Measurements from ENCODE around the gene SNCAIP.
A peak's percentile ranks its signal among the peaks of the same experiment; 100 is the strongest.
"Not testable (repeated sequence)": the region's sequence is repeated elsewhere in the genome, so short reads cannot be mapped to it uniquely, and the experiment has no call there.

SNCAIP gene

DNA sequence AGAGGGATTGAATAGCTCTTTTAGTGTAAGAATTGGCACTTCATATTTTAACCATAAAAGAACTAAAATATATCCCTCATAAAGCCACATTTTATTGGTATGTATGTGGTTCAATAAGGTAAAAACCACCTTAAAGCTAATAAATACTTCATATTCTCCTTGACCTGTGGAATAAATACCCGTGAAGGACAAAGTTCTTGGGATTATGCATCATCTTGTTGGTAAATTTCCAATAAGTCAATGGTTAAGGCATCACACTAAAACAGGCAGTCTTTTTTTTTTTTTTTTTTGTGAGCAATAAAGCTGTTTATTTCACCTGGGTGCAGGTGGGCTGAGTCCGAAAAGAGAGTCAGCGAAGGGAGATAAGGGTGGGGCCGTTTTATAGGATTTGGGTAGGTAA, 161.9 kb downstream of the SNCAIP start:
- Mint-ChIP-seq H3K4me3 (no peak overlapping the region), H3K27me3 (peaks cover 27 to 39% of the 10 kb centered on the region in 2 donors), H3K9me3 (no peaks in the 10 kb centered on the region), H3K4me1 (no peaks in the 10 kb centered on the region), H3K36me3 (no peaks in the 10 kb centered on the region), H3K27ac (no peak overlapping the region)
- DNase-seq (no peak), ATAC-seq (replicated peaks) (no peak)

DNA sequence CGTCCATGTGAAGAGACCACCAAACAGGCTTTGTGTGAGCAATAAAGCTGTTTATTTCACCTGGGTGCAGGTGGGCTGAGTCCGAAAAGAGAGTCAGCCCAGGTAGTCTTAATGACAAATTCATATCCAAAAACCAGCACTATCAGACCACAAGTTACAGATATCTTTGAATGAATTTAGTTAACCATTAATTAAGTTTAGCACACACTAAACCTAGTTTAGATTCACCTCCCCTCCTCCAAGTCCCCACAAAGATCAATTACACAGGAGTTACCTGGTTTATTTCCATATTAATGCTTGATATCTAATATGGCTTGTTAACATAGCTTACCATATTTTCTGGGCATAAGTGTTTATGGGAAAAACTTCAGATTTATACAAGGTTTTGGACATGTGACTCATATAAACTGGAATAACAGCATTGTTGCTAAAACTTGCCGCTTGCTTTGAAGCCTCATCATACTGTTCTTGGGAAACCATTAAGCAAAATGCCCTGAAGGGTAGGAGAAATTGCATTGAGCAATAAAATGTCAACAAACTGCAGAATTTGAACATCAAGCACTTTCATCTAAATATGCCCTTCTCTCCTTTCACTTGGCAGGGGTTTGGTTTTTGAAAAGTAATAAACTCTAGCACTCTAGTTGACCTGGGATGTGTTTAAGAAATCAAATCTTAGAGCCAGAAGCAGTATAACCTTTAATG, 166.9 kb downstream of the SNCAIP start:
- DNase-seq (no peak), ATAC-seq (replicated peaks) (no peak)
- Mint-ChIP-seq H3K4me3 (no peak overlapping the region), H3K9me3 (no peaks in the 10 kb centered on the region), H3K27me3 (peaks cover 17 to 33% of the 10 kb centered on the region in 2 donors), H3K36me3 (no peaks in the 10 kb centered on the region), H3K27ac (no peak overlapping the region), H3K4me1 (no peaks in the 10 kb centered on the region)

GRCh38 chr5:122480146-122480545, 168.1 kb downstream of the SNCAIP start:
- DNase-seq (no peak), ATAC-seq (replicated peaks) (no peak)
- Mint-ChIP-seq H3K4me1 (no peaks in the 10 kb centered on the region), H3K9me3 (peaks cover 0 to 3% of the 10 kb centered on the region in 2 donors), H3K27me3 (peaks cover 19 to 33% of the 10 kb centered on the region in 2 donors), H3K36me3 (no peaks in the 10 kb centered on the region), H3K4me3 (no peak overlapping the region), H3K27ac (no peak overlapping the region)

GRCh38 chr5:122484103-122484502, 172.1 kb downstream of the SNCAIP start:
- H3K4me1 Mint-ChIP-seq, result peaks cover 0 to 5% of the 10 kb centered on the region in 2 donors
- peaks cover 14 to 15% of the 10 kb centered on the region in 2 donors for H3K27me3 Mint-ChIP-seq
- peaks cover 0 to 3% of the 10 kb centered on the region in 2 donors for H3K9me3 Mint-ChIP-seq
- no peak for ATAC-seq (replicated peaks)
- no peak overlapping the region for H3K27ac Mint-ChIP-seq
- H3K4me3 Mint-ChIP-seq, result no peak overlapping the region
- no peak for DNase-seq
- peaks cover 0 to under 1% of the 10 kb centered on the region in 2 donors for H3K36me3 Mint-ChIP-seq

GRCh38 chr5:122485226-122485625, 173.2 kb downstream of the SNCAIP start:
- Mint-ChIP-seq H3K36me3 (peaks cover 0 to 1% of the 10 kb centered on the region in 2 donors), H3K4me1 (peaks cover 0 to 5% of the 10 kb centered on the region in 2 donors), H3K27me3 (peaks cover 8 to 14% of the 10 kb centered on the region in 2 donors), H3K27ac (no peak overlapping the region), H3K4me3 (no peak overlapping the region), H3K9me3 (peaks cover 0 to 3% of the 10 kb centered on the region in 2 donors)
- DNase-seq (no peak), ATAC-seq (replicated peaks) (no peak)

- H3K9me3 Mint-ChIP-seq; H3K4me1 Mint-ChIP-seq; H3K4me3 Mint-ChIP-seq; H3K27ac Mint-ChIP-seq; DNase-seq; ATAC-seq (replicated peaks); H3K36me3 Mint-ChIP-seq: not testable (repeated sequence)
- peaks cover 14 to 17% of the 10 kb centered on the region in 2 donors for H3K27me3 Mint-ChIP-seq
Measured at GRCh38 chr5:122486616-122487015, 174.6 kb downstream of the SNCAIP start.

DNA sequence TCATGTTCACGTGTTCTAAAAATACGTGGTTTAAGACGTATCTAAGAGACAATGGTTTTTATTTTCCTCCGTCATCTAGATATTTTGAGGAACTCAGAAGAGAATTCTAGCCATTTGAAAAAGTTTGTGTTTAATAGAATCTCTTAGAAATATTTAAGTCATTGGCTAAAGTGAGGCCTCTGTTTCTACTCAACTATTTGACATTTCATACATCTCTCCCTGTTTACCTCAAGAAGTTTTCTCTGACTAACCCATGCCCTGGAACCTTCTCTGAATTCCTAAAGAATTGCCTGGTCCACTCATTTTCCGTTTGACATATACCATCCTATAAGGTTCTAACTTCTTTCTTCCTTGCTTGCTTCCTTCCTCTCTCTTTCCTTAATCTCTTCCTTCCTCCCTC, 178.7 kb downstream of the SNCAIP start:
- Mint-ChIP-seq H3K9me3 (peaks cover 0 to 4% of the 10 kb centered on the region in 2 donors), H3K36me3 (peaks cover 0 to 1% of the 10 kb centered on the region in 2 donors), H3K27ac (no peak overlapping the region), H3K27me3 (peaks cover 13 to 17% of the 10 kb centered on the region in 2 donors), H3K4me3 (no peak overlapping the region), H3K4me1 (peaks cover 4 to 8% of the 10 kb centered on the region in 2 donors)
- DNase-seq (no peak), ATAC-seq (replicated peaks) (no peak)

DNA sequence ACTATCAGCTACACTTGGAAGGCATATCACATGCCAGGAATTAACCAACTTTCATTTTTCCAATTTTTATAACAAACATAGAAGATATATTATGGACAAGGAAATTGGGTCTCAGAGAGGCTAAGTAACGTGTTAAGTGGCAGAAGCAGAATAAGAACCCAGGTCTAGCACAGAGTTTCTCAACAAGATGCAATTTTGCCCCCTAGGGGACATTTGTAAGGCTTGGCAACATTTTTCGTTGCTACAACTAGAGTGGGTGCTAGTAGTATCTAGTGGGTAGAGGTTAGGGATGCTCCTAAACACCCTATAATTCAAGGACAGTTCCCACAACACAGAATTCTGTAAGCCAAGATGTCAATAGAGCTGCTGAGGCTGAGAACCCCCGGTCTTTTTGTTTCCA, 180.6 kb downstream of the SNCAIP start:
- Mint-ChIP-seq H3K4me1 (peaks cover 5 to 11% of the 10 kb centered on the region in 2 donors), H3K27me3 (peaks cover 10 to 17% of the 10 kb centered on the region in 2 donors), H3K36me3 (peaks cover 0 to 1% of the 10 kb centered on the region in 2 donors), H3K9me3 (peaks cover 0 to 4% of the 10 kb centered on the region in 2 donors), H3K4me3 (no peak overlapping the region), H3K27ac (no peak overlapping the region)
- DNase-seq (no peak), ATAC-seq (replicated peaks) (no peak)

DNA sequence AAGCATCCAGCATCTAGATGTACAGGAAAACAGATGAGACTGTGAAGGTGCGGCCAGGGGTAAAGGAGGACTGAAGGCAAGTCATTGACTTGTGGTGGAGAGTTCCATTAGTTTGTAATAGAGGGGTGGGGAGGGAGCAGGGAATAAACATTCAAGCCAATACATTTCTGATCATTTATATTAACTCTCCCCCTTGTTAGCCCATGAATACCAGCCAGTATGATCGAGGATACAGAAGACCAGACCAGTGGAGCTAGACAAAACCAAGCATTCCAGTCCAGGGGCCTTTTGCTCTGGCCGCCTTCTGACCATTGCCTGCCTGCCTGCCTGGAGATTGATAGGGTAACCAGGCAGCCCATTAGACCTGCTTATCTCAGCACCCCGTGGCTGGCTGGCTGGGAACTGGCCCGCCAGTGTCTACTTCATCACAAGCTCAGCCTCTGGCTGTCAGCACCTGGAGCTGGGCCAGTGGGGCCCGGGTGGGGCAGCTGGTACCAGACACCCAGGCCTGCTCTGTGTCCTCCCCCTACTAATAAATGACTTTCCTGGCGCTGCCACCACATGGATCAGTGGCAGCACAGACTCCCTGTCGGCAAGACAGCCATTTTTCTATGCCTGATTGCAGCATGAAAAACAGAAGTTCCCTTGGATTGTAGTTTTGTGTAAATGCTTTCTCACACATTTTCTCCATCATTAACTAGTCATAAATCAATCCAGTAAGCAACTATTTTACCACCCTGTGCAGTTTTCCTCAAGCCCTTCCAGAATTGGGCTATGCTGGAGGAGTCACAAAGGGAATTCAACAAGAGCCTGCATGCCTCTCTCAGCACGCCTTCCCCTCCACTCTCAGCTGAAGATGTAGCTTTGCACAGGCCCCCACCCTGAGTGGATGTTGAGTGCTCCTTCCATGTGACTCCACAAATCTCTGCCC, 181.3 kb downstream of the SNCAIP start:
- no peak overlapping the region for H3K4me3 Mint-ChIP-seq
- no peak for ATAC-seq (replicated peaks)
- H3K36me3 Mint-ChIP-seq, result peaks cover 0 to 1% of the 10 kb centered on the region in 2 donors
- H3K9me3 Mint-ChIP-seq, result peaks cover 0 to 4% of the 10 kb centered on the region in 2 donors
- H3K27ac Mint-ChIP-seq, result no peak overlapping the region
- DNase-seq, result no peak
- H3K4me1 Mint-ChIP-seq, result peaks cover 5 to 11% of the 10 kb centered on the region in 2 donors
- peaks cover 8 to 17% of the 10 kb centered on the region in 2 donors for H3K27me3 Mint-ChIP-seq

GRCh38 chr5:122494109-122494508, 182.1 kb downstream of the SNCAIP start:
- peaks cover 5 to 6% of the 10 kb centered on the region in 2 donors for H3K4me1 Mint-ChIP-seq
- no peak overlapping the region for H3K4me3 Mint-ChIP-seq
- ATAC-seq (replicated peaks) (no peak), DNase-seq (no peak)
- H3K9me3 Mint-ChIP-seq, result peaks cover 0 to 4% of the 10 kb centered on the region in 2 donors
- no peak overlapping the region for H3K27ac Mint-ChIP-seq
- peaks cover 10 to 15% of the 10 kb centered on the region in 2 donors for H3K27me3 Mint-ChIP-seq
- peaks cover 0 to under 1% of the 10 kb centered on the region in 2 donors for H3K36me3 Mint-ChIP-seq

DNA sequence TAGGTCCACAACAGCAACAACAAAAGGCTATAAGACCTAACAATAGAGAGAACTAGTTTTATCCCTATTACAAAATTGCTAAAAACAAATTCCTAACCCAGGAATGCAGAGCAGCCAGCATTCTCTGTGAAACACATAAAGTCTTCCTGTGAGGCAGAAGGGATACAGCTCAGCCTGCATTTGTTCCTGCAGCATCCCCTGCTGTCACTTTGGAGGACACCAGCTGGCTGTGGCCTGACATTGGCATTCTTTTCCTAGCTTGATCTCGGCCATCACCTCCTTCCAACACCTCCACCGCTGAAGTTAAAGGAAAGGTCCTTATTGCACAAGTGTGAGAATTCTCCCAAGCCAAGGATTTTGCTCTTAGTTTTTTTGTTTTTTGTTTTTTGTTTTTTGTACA, 186.1 kb downstream of the SNCAIP start:
- no peak overlapping the region for H3K4me3 Mint-ChIP-seq
- peaks cover 4 to 6% of the 10 kb centered on the region in 2 donors for H3K4me1 Mint-ChIP-seq
- no peaks in the 10 kb centered on the region for H3K36me3 Mint-ChIP-seq
- DNase-seq (no peak), ATAC-seq (replicated peaks) (no peak)
- no peaks in the 10 kb centered on the region for H3K9me3 Mint-ChIP-seq
- peaks cover 6 to 20% of the 10 kb centered on the region in 2 donors for H3K27me3 Mint-ChIP-seq
- H3K27ac Mint-ChIP-seq, result no peak overlapping the region

DNA sequence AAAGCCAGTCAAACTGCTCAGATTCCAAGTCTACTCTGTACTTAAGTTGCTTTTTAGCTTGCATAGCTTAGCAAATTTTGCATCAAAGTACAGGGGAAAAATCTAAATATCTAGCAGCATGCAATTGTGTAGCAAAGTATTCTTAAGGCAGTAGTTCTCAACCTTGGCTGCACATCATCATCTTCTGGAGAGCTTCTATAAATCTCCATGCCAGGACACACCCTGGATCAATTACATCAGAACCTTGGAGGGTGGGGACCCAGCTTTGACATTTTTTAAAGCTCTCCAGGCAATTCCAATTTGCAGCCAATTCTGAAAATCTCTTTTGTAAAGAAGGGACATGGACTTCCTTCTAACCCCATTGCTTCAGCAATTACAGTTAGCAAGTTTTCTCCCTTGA, 187.5 kb downstream of the SNCAIP start:
- Mint-ChIP-seq H3K9me3 (no peaks in the 10 kb centered on the region), H3K4me3 (no peak overlapping the region), H3K4me1 (peaks cover 4 to 6% of the 10 kb centered on the region in 2 donors), H3K27ac (no peak overlapping the region), H3K27me3 (peaks cover 6 to 15% of the 10 kb centered on the region in 2 donors), H3K36me3 (no peaks in the 10 kb centered on the region)
- no peak for ATAC-seq (replicated peaks)
- no peak for DNase-seq

- Mint-ChIP-seq H3K27ac (no peak overlapping the region), H3K27me3 (peaks cover 6 to 15% of the 10 kb centered on the region in 2 donors), H3K4me3 (no peak overlapping the region), H3K4me1 (peaks cover 4 to 6% of the 10 kb centered on the region in 2 donors), H3K9me3 (no peaks in the 10 kb centered on the region), H3K36me3 (no peaks in the 10 kb centered on the region)
- ATAC-seq (replicated peaks) (peak; percentile 68 to 71), DNase-seq (no peak)
Measured at GRCh38 chr5:122500245-122501088, 188.4 kb downstream of the SNCAIP start.

DNA sequence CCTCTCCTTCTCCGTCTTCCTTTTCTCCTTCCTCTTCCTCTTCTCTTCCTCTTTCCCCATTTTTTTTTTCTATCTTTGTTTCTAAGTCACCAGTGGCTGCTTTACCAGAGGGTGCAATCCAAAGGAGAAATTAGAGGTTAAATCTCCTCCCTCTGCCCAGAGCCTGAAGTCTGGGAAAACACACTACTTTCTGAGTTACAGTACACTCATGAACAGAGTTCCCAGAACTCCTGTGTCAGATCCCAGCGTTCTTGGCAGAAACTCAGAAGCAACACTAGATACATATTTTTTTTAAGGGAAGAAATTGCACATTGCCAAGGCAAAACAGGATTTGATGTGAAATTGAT, 189.0 kb downstream of the SNCAIP start:
- no peak overlapping the region for H3K27ac Mint-ChIP-seq
- no peak overlapping the region for H3K4me3 Mint-ChIP-seq
- ATAC-seq (replicated peaks) (no peak), DNase-seq (no peak)
- peaks cover 6 to 15% of the 10 kb centered on the region in 2 donors for H3K27me3 Mint-ChIP-seq
- no peaks in the 10 kb centered on the region for H3K36me3 Mint-ChIP-seq
- peaks cover 0 to under 1% of the 10 kb centered on the region in 2 donors for H3K4me1 Mint-ChIP-seq
- no peaks in the 10 kb centered on the region for H3K9me3 Mint-ChIP-seq
